ENCODE results near the gene MRTFA. TPM values are rescaled to one million over a fixed set of nuclear protein-coding genes. Genes with fewer than 3 reads are reported as not detected.

Gene MRTFA
- total RNA-seq, 1 experiment from 2014 or later: 44.7 TPM

GRCh38 chr22:40553014-40553554 is 83.4 kb downstream of the MRTFA start:
- TF ChIP-seq CTCF (conservative IDR thresholded peaks at IDR 0.05) (no peak), EZH2 (IDR thresholded peaks at IDR 0.05; ENCODE audit: low read depth) (no peak)
- 0 out of 2 replicates have a peak, but pooled peaks cover 5% of the 10 kb centered on the region for H3K36me3 ChIP-seq (ENCODE audit: low read depth)

GRCh38 chr22:40552070-40552469 is 84.4 kb downstream of the MRTFA start:
- no peak for DNase-seq
- no peak overlapping the region for H3K4me2 ChIP-seq
- no peak overlapping the region for H3K27ac ChIP-seq
- no peak for TF ChIP-seq EZH2 (IDR thresholded peaks at IDR 0.05; ENCODE audit: low read depth)
- TF ChIP-seq CTCF (conservative IDR thresholded peaks at IDR 0.05): no peak
- no peaks in the 10 kb centered on the region for H3K27me3 ChIP-seq (ENCODE audit: insufficient read depth, low read depth)
- H3K9me2 ChIP-seq (ENCODE audit: insufficient read depth): no peaks in the 10 kb centered on the region
- H2AFZ ChIP-seq: no peak overlapping the region
- intact Hi-C loops (cut with micrococcal nuclease; ENCODE audit: unreplicated experiment): no loop called here
- H3F3A ChIP-seq (ENCODE audit: insufficient read depth, low read depth): peaks cover 20% of the 10 kb centered on the region
- ChIA-PET POLR2A (ENCODE audit: unreplicated experiment) (interaction anchor here (0.6 kb wide), 1 partner anchor 98 kb away, joined by 4 read pairs; no protein-coding TSS in a partner anchor), CTCF (no interaction called here)
- H3K9me3 ChIP-seq (ENCODE audit: insufficient read depth, low read depth): no peaks in the 10 kb centered on the region; the same call in 1 of the 2 replicates
- H3K4me1 ChIP-seq (replicated peaks; ENCODE audit: insufficient read depth): no peaks in the 10 kb centered on the region
- H3K79me2 ChIP-seq (ENCODE audit: low read depth): peaks cover 22% of the 10 kb centered on the region
- H3K4me3 ChIP-seq: no peak overlapping the region
- no TSS peak for BruUV-seq (replicated peaks)
- 0 out of 2 replicates have a peak, but pooled peaks cover 5% of the 10 kb centered on the region for H3K36me3 ChIP-seq (ENCODE audit: low read depth)
- no peaks in the 10 kb centered on the region for H4K20me1 ChIP-seq (ENCODE audit: insufficient read depth)

More at GRCh38 chr22:40553014-40553554, 83.4 kb downstream of the MRTFA start:
- Histone ChIP-seq H3K27me3 (ENCODE audit: insufficient read depth, low read depth) (no peaks in the 10 kb centered on the region), H2AFZ (no peak overlapping the region), H3K79me2 (ENCODE audit: low read depth) (peaks cover 15% of the 10 kb centered on the region; the same call in 1 of the 2 replicates), H3K4me3 (no peak overlapping the region), H3K9me2 (ENCODE audit: insufficient read depth) (no peaks in the 10 kb centered on the region), H3K4me2 (no peak overlapping the region), H3K4me1 (replicated peaks; ENCODE audit: insufficient read depth) (no peaks in the 10 kb centered on the region), H3F3A (ENCODE audit: insufficient read depth, low read depth) (peaks cover 13% of the 10 kb centered on the region; the same call in 1 of the 2 replicates), H4K20me1 (ENCODE audit: insufficient read depth) (no peaks in the 10 kb centered on the region), H3K27ac (no peak overlapping the region), H3K9me3 (ENCODE audit: insufficient read depth, low read depth) (no peaks in the 10 kb centered on the region; the same call in 1 of the 2 replicates)
- ChIA-PET POLR2A (ENCODE audit: unreplicated experiment) (no interaction called here), CTCF (no interaction called here)
- DNase-seq: no peak
- intact Hi-C loops (cut with micrococcal nuclease; ENCODE audit: unreplicated experiment): no loop called here
- no TSS peak for BruUV-seq (replicated peaks)

GRCh38 chr22:40547729-40548143 is 88.8 kb downstream of the MRTFA start:
- Histone ChIP-seq H3K79me2 (ENCODE audit: low read depth) (peaks cover 30% of the 10 kb centered on the region), H2AFZ (no peak overlapping the region)

More at GRCh38 chr22:40547729-40548143, 88.8 kb downstream of the MRTFA start:
- Histone ChIP-seq H3K9me3 (ENCODE audit: insufficient read depth, low read depth) (no peaks in the 10 kb centered on the region), H3K4me2 (no peak overlapping the region), H3K27me3 (ENCODE audit: insufficient read depth, low read depth) (no peaks in the 10 kb centered on the region), H3F3A (ENCODE audit: insufficient read depth, low read depth) (peaks cover 20% of the 10 kb centered on the region), H3K9me2 (ENCODE audit: insufficient read depth) (no peaks in the 10 kb centered on the region), H3K36me3 (ENCODE audit: low read depth) (no peaks in the 10 kb centered on the region), H3K27ac (no peak overlapping the region), H4K20me1 (ENCODE audit: insufficient read depth) (no peaks in the 10 kb centered on the region), H3K4me3 (no peak overlapping the region), H3K4me1 (replicated peaks; ENCODE audit: insufficient read depth) (no peaks in the 10 kb centered on the region)
- ChIA-PET POLR2A (ENCODE audit: unreplicated experiment) (no interaction called here), CTCF (interaction anchor here (0.6 kb wide), 1 partner anchor 8 kb away, joined by 3 read pairs; no protein-coding TSS in a partner anchor)
- intact Hi-C loops (cut with micrococcal nuclease; ENCODE audit: unreplicated experiment): no loop called here
- no peak for DNase-seq
- TF ChIP-seq EZH2 (IDR thresholded peaks at IDR 0.05; ENCODE audit: low read depth): no peak
- no peak for TF ChIP-seq CTCF (conservative IDR thresholded peaks at IDR 0.05)
- no TSS peak for BruUV-seq (replicated peaks)

All from PC-9 (cell line).